ENCODE data around the gene CYP39A1.

Gene CYP39A1

DNA sequence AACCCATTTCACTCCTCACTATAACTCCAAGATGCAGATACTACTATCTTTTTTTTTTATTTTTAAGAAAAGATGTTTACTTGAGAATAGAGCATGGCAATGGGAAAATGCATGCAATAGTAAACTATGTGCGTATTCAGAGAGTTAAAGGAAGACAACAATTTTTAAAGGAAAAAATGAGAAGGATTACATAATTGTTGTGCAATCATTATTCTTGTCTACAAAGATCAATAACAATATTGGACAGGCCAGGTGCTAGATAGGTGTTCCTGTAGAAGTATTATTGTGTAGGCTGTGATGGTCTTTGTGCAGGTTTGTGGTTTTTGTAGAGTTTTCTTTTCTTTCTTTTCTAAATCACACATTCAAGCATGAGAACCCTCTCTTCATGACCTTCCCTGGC, 20.6 kb downstream of the CYP39A1 start:
- DNase-seq: no peak
- Histone ChIP-seq H2AK5ac (ENCODE audit: low read length) (no peak overlapping the region), H3K27me3 (ENCODE audit: insufficient read depth, low read length) (no peaks in the 10 kb centered on the region), H3K18ac (ENCODE audit: low read length) (no peak overlapping the region), H3K4me3 (ENCODE audit: low read depth, low read length) (no peak overlapping the region), H3K36me3 (ENCODE audit: control insufficient read depth in 1 of 2, insufficient read depth in 2 of 2, low read length in 2 of 2) (no peaks in the 10 kb centered on the region), H3K4ac (ENCODE audit: low read depth, low read length) (no peak overlapping the region), H3K14ac (ENCODE audit: low read length) (no peak overlapping the region), H3K79me1 (ENCODE audit: low read length) (no peaks in the 10 kb centered on the region), H3K9ac (ENCODE audit: low read length) (no peak overlapping the region), H4K12ac (ENCODE audit: low read depth, low read length) (no peak overlapping the region), H4K8ac (ENCODE audit: low read depth, low read length) (no peak overlapping the region), H2BK5ac (ENCODE audit: low read depth, low read length, poor library complexity) (no peak overlapping the region), H3K23ac (ENCODE audit: low read length) (no peak overlapping the region), H2BK120ac (ENCODE audit: insufficient read depth, low read length, poor library complexity) (no peak overlapping the region), H2AFZ (ENCODE audit: insufficient read depth, low read length, poor library complexity) (no peak overlapping the region), H3K79me2 (ENCODE audit: control insufficient read depth, insufficient read depth, low read length, poor library complexity) (no peaks in the 10 kb centered on the region), H3K4me1 (ENCODE audit: control insufficient read depth in 1 of 2, insufficient read depth in 2 of 2, low read length in 2 of 2) (peaks cover 0 to 3% of the 10 kb centered on the region in 2 experiments), H3K27ac (ENCODE audit: low read depth, low read length) (no peak overlapping the region), H3K9me3 (ENCODE audit: insufficient read depth, low read depth, low read length) (no peaks in the 10 kb centered on the region), H2BK12ac (ENCODE audit: low read length) (no peak overlapping the region), H3K4me2 (ENCODE audit: low read length) (no peak overlapping the region), H4K91ac (ENCODE audit: low read depth, low read length) (no peak overlapping the region)
- WGBS (ENCODE audit: extremely low coverage, insufficient coverage, insufficient read length): no CpG with 5 or more reads among the region's 1 CpG

GRCh38 chr6:46629691-46630090, 22.9 kb downstream of the CYP39A1 start:
- WGBS (ENCODE audit: extremely low coverage, insufficient coverage, insufficient read length): no CpG with 5 or more reads among the region's 7 CpGs
- H3K36me3 ChIP-seq (ENCODE audit: control insufficient read depth in 1 of 2, insufficient read depth in 2 of 2, low read length in 2 of 2): no peaks in the 10 kb centered on the region
- no peak overlapping the region for H3K9ac ChIP-seq (ENCODE audit: low read length)

DNA sequence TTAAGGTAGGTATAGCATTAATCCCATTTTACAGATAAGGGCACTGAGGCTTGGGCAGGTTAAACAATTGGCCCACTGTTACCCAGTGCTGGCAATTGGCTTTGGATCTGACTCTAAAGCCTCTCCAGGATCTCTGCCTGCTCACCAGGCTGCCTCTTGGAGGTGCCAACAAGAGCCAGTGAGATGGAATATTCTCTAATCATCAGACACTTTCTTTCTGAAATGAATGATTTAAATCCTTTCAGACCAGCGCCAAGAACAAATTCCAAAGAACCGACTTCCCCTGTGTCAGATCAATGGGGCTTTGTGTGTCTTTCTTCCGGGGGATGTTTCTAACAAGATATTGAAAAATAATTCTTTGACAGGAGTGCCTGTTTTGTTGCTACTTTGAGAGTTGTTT, 23.6 kb downstream of the CYP39A1 start:
- no peak overlapping the region for H3K4me3 ChIP-seq (ENCODE audit: low read depth, low read length)
- no peak overlapping the region for H3K4ac ChIP-seq (ENCODE audit: low read depth, low read length)
- H4K12ac ChIP-seq (ENCODE audit: low read depth, low read length): no peak overlapping the region
- H2AFZ ChIP-seq (ENCODE audit: insufficient read depth, low read length, poor library complexity): no peak overlapping the region
- H3K9me3 ChIP-seq (ENCODE audit: insufficient read depth, low read depth, low read length): no peaks in the 10 kb centered on the region
- no peak overlapping the region for H3K4me2 ChIP-seq (ENCODE audit: low read length)
- no peak overlapping the region for H2BK5ac ChIP-seq (ENCODE audit: low read depth, low read length, poor library complexity)
- no peak overlapping the region for H2BK12ac ChIP-seq (ENCODE audit: low read length)
- H3K36me3 ChIP-seq (ENCODE audit: control insufficient read depth in 1 of 2, insufficient read depth in 2 of 2, low read length in 2 of 2): no peaks in the 10 kb centered on the region
- H4K91ac ChIP-seq (ENCODE audit: low read depth, low read length): no peak overlapping the region
- no peaks in the 10 kb centered on the region for H3K79me2 ChIP-seq (ENCODE audit: control insufficient read depth, insufficient read depth, low read length, poor library complexity)
- no peak overlapping the region for H2BK120ac ChIP-seq (ENCODE audit: insufficient read depth, low read length, poor library complexity)
- no peak overlapping the region for H3K18ac ChIP-seq (ENCODE audit: low read length)
- H3K79me1 ChIP-seq (ENCODE audit: low read length): no peaks in the 10 kb centered on the region
- DNase-seq: no peak
- H3K23ac ChIP-seq (ENCODE audit: low read length): no peak overlapping the region
- no peaks in the 10 kb centered on the region for H3K27me3 ChIP-seq (ENCODE audit: insufficient read depth, low read length)
- WGBS (ENCODE audit: extremely low coverage, insufficient coverage, insufficient read length): no CpG with 5 or more reads among the region's 3 CpGs
- H3K14ac ChIP-seq (ENCODE audit: low read length): no peak overlapping the region
- H3K9ac ChIP-seq (ENCODE audit: low read length): no peak overlapping the region
- no peak overlapping the region for H3K27ac ChIP-seq (ENCODE audit: low read depth, low read length)
- H3K4me1 ChIP-seq (ENCODE audit: control insufficient read depth in 1 of 2, insufficient read depth in 2 of 2, low read length in 2 of 2): peaks cover 0 to 3% of the 10 kb centered on the region in 2 experiments
- no peak overlapping the region for H2AK5ac ChIP-seq (ENCODE audit: low read length)
- H4K8ac ChIP-seq (ENCODE audit: low read depth, low read length): no peak overlapping the region

More at GRCh38 chr6:46629691-46630090, 22.9 kb downstream of the CYP39A1 start:
- Histone ChIP-seq H3K4me2 (ENCODE audit: low read length) (no peak overlapping the region), H2BK5ac (ENCODE audit: low read depth, low read length, poor library complexity) (no peak overlapping the region), H4K91ac (ENCODE audit: low read depth, low read length) (no peak overlapping the region), H3K4me3 (ENCODE audit: low read depth, low read length) (no peak overlapping the region), H2AFZ (ENCODE audit: insufficient read depth, low read length, poor library complexity) (no peak overlapping the region), H2AK5ac (ENCODE audit: low read length) (no peak overlapping the region), H2BK120ac (ENCODE audit: insufficient read depth, low read length, poor library complexity) (no peak overlapping the region), H3K23ac (ENCODE audit: low read length) (no peak overlapping the region), H4K8ac (ENCODE audit: low read depth, low read length) (no peak overlapping the region), H3K18ac (ENCODE audit: low read length) (no peak overlapping the region), H4K12ac (ENCODE audit: low read depth, low read length) (no peak overlapping the region), H3K14ac (ENCODE audit: low read length) (no peak overlapping the region), H3K79me2 (ENCODE audit: control insufficient read depth, insufficient read depth, low read length, poor library complexity) (no peaks in the 10 kb centered on the region), H2BK12ac (ENCODE audit: low read length) (no peak overlapping the region), H3K9me3 (ENCODE audit: insufficient read depth, low read depth, low read length) (no peaks in the 10 kb centered on the region), H3K4me1 (ENCODE audit: control insufficient read depth in 1 of 2, insufficient read depth in 2 of 2, low read length in 2 of 2) (peaks cover 0 to 3% of the 10 kb centered on the region in 2 experiments), H3K27ac (ENCODE audit: low read depth, low read length) (no peak overlapping the region), H3K27me3 (ENCODE audit: insufficient read depth, low read length) (no peaks in the 10 kb centered on the region), H3K79me1 (ENCODE audit: low read length) (no peaks in the 10 kb centered on the region), H3K4ac (ENCODE audit: low read depth, low read length) (no peak overlapping the region)
- DNase-seq: no peak

- Histone ChIP-seq H3K27ac (ENCODE audit: low read depth, low read length) (no peak overlapping the region), H3K4ac (ENCODE audit: low read depth, low read length) (no peak overlapping the region), H3K18ac (ENCODE audit: low read length) (no peak overlapping the region), H2AFZ (ENCODE audit: insufficient read depth, low read length, poor library complexity) (no peak overlapping the region), H2BK12ac (ENCODE audit: low read length) (no peak overlapping the region), H3K9me3 (ENCODE audit: insufficient read depth, low read depth, low read length) (no peaks in the 10 kb centered on the region), H4K91ac (ENCODE audit: low read depth, low read length) (no peak overlapping the region), H3K9ac (ENCODE audit: low read length) (no peak overlapping the region), H3K4me2 (ENCODE audit: low read length) (no peak overlapping the region), H3K36me3 (ENCODE audit: control insufficient read depth in 1 of 2, insufficient read depth in 2 of 2, low read length in 2 of 2) (no peaks in the 10 kb centered on the region), H3K23ac (ENCODE audit: low read length) (no peak overlapping the region), H4K8ac (ENCODE audit: low read depth, low read length) (no peak overlapping the region), H2BK120ac (ENCODE audit: insufficient read depth, low read length, poor library complexity) (no peak overlapping the region), H3K27me3 (ENCODE audit: insufficient read depth, low read length) (no peaks in the 10 kb centered on the region), H3K79me2 (ENCODE audit: control insufficient read depth, insufficient read depth, low read length, poor library complexity) (no peaks in the 10 kb centered on the region), H2AK5ac (ENCODE audit: low read length) (no peak overlapping the region), H2BK5ac (ENCODE audit: low read depth, low read length, poor library complexity) (no peak overlapping the region), H4K12ac (ENCODE audit: low read depth, low read length) (no peak overlapping the region), H3K4me3 (ENCODE audit: low read depth, low read length) (no peak overlapping the region), H3K79me1 (ENCODE audit: low read length) (no peaks in the 10 kb centered on the region), H3K14ac (ENCODE audit: low read length) (no peak overlapping the region), H3K4me1 (ENCODE audit: control insufficient read depth in 1 of 2, insufficient read depth in 2 of 2, low read length in 2 of 2) (peaks cover 0 to 3% of the 10 kb centered on the region in 2 experiments)
- WGBS (ENCODE audit: extremely low coverage, insufficient coverage, insufficient read length): no CpG with 5 or more reads among the region's 1 CpG
- DNase-seq: peak; percentile 61 to 65
These were observed 24.1 kb downstream of the CYP39A1 start for GRCh38 chr6:46628498-46628897.
